IMR-90 (cell line): ENCODE data around the gene GPC6. TPM values are rescaled to one million over a fixed set of nuclear protein-coding genes. Genes with fewer than 3 reads are reported as not detected.

ENCODE experiments used
- ATAC-seq: fragments of 200-7000 bp; cut with Tn5 transposase; 2 replicates; pipeline ENCODE4 v1.9.1; 2020; ENCODE audit warnings: low read depth, mild to moderate bottlenecking, moderate library complexity
- BruUV-seq: library from RNA; stranded (reverse); fragments of 400-500 nt; replicated peaks from 2 replicates; lab custom pipeline; 2021; lab: Mats Ljungman, UMichigan
- CTCF ChIA-PET: fragments of 300-600 bp; formaldehyde crosslinking; extraction: SDS; loops from one replicate; lab custom pipeline; 2021; ENCODE audit warnings: antibody characterized with exemption; lab: Yijun Ruan, JAX
- POLR2A ChIA-PET: fragments of 300-600 bp; sonication (Branson Sonifier 250); formaldehyde crosslinking; loops from one replicate; lab custom pipeline; 2022; ENCODE audit warnings: antibody characterized with exemption; ENCODE audit not compliant: unreplicated experiment; lab: Charles Lee
- DNase-seq: peaks from one replicate; pipeline ENCODE4 v3.0.0; 2013
- H2AFZ ChIP-seq: replicated peaks from 2 replicates; pipeline ENCODE3; 2013; ENCODE audit warnings: low read length, mild to moderate bottlenecking; ENCODE audit not compliant: poor library complexity
- H2AK5ac ChIP-seq: 2 replicates; pipeline ENCODE4 v1.6.1; 2013; ENCODE audit warnings: low read depth, low read length, inconsistent platforms
- H2AK9ac ChIP-seq: replicated peaks from 2 replicates; pipeline ENCODE3; 2013; ENCODE audit warnings: mild to moderate bottlenecking, low read depth, low read length, moderate library complexity; ENCODE audit not compliant: poor library complexity
- H2BK120ac ChIP-seq: 2 replicates; pipeline ENCODE4 v1.6.1; 2013; ENCODE audit warnings: low read depth, low read length, inconsistent platforms
- H2BK15ac ChIP-seq: 3 replicates; pipeline ENCODE4 v1.6.1; 2013; ENCODE audit warnings: low read depth, low read length, inconsistent platforms
- H2BK20ac ChIP-seq: 2 replicates; pipeline ENCODE4 v1.6.1; 2013; ENCODE audit warnings: low read depth, mild to moderate bottlenecking, inconsistent platforms, low read length, moderate library complexity
- H2BK5ac ChIP-seq: 2 replicates; pipeline ENCODE4 v1.6.1; 2013; ENCODE audit warnings: mild to moderate bottlenecking, low read depth, low read length, inconsistent platforms; ENCODE audit not compliant: poor library complexity, severe bottlenecking
- H3K14ac ChIP-seq: replicated peaks from 2 replicates; pipeline ENCODE4 v1.6.1; 2013; ENCODE audit warnings: low read depth, low read length, inconsistent platforms
- H3K18ac ChIP-seq: 2 replicates; pipeline ENCODE4 v1.6.1; 2013; ENCODE audit warnings: low read depth, low read length, control low read depth
- H3K23ac ChIP-seq: 2 replicates; pipeline ENCODE4 v1.6.1; 2013; ENCODE audit warnings: low read depth, low read length, inconsistent platforms
- H3K27ac ChIP-seq: 2 replicates; pipeline ENCODE4 v1.5.1; 2013; ENCODE audit warnings: mild to moderate bottlenecking, control low read depth, low read length; ENCODE audit not compliant: insufficient read depth
- H3K27me3 ChIP-seq: 2 replicates; pipeline ENCODE4 v1.6.1; 2013; ENCODE audit warnings: low read length; ENCODE audit not compliant: control insufficient read depth, insufficient read depth
- H3K36me3 ChIP-seq: 2 replicates; pipeline ENCODE4 v1.6.1; 2013; ENCODE audit warnings: low read length, mixed read lengths; ENCODE audit not compliant: control insufficient read depth, insufficient read depth
- H3K4ac ChIP-seq: 2 replicates; pipeline ENCODE4 v1.6.1; 2013; ENCODE audit warnings: low read depth, low read length, inconsistent platforms
- H3K4me1 ChIP-seq: 2 replicates; pipeline ENCODE4 v1.6.1; 2013; ENCODE audit warnings: low read length, mixed read lengths; ENCODE audit not compliant: control insufficient read depth, insufficient read depth
- H3K4me2 ChIP-seq: 2 replicates; pipeline ENCODE4 v1.6.1; 2013; ENCODE audit warnings: low read depth, mild to moderate bottlenecking, control low read depth, low read length, moderate library complexity
- H3K4me3 ChIP-seq: 2 replicates; pipeline ENCODE4 v1.5.1; 2013; ENCODE audit warnings: low read depth, mild to moderate bottlenecking, control low read depth, low read length, moderate library complexity; ENCODE audit not compliant: insufficient read depth
- H3K56ac ChIP-seq: 2 replicates; pipeline ENCODE4 v1.6.1; 2013; ENCODE audit warnings: low read length, inconsistent platforms; ENCODE audit not compliant: insufficient read depth; ENCODE audit errors: extremely low read depth
- H3K79me1 ChIP-seq, 2 experiments: 2 replicates each; pipeline ENCODE4 v1.6.1; 2013; ENCODE audit warnings: low read length in 2 of 2, inconsistent platforms in 1 of 2, low read depth in 1 of 2
- H3K9ac ChIP-seq: 2 replicates; pipeline ENCODE4 v1.6.1; 2013; ENCODE audit warnings: low read depth, low read length, control low read depth
- H3K9me1 ChIP-seq: 2 replicates; pipeline ENCODE4 v1.6.1; 2013; ENCODE audit warnings: low read length, inconsistent platforms; ENCODE audit not compliant: insufficient read depth
- H3K9me3 ChIP-seq: 2 replicates; pipeline ENCODE4 v1.6.1; 2013; ENCODE audit warnings: low read length; ENCODE audit not compliant: control insufficient read depth, insufficient read depth
- H4K20me1 ChIP-seq: 2 replicates; pipeline ENCODE4 v1.6.1; 2013; ENCODE audit warnings: low read length, inconsistent platforms; ENCODE audit not compliant: insufficient read depth
- H4K5ac ChIP-seq: 2 replicates; pipeline ENCODE4 v1.6.1; 2013; ENCODE audit warnings: mild to moderate bottlenecking, low read depth, low read length, control low read depth
- H4K8ac ChIP-seq, 2 experiments: 2 replicates each; pipeline ENCODE4 v1.6.1; 2013; ENCODE audit warnings: low read depth in 2 of 2, low read length in 2 of 2, control low read depth in 1 of 2, inconsistent platforms in 1 of 2
- H4K91ac ChIP-seq: 2 replicates; pipeline ENCODE4 v1.6.1; 2013; ENCODE audit warnings: low read depth, low read length, inconsistent platforms; ENCODE audit not compliant: insufficient read depth
- BHLHE40 ChIP-seq: fragments of 150-350 bp; IDR thresholded peaks from 2 replicates; pipeline ENCODE4 v1.6.1; 2016; ENCODE audit warnings: mild to moderate bottlenecking, low read depth, low read length
- FOS ChIP-seq: fragments of 150-350 bp; IDR thresholded peaks from 2 replicates; pipeline ENCODE4 v1.6.1; 2016; ENCODE audit warnings: low read depth, low read length
- MAZ ChIP-seq: IDR thresholded peaks from 2 replicates; pipeline ENCODE4 v1.6.1; 2012; ENCODE audit warnings: low read depth, mild to moderate bottlenecking, low read length, improper control_type of control experiment, moderate library complexity, borderline replicate concordance
- NFE2L2 ChIP-seq: fragments of 150-350 bp; IDR thresholded peaks from 2 replicates; pipeline ENCODE4 v1.6.1; 2016; ENCODE audit warnings: low read depth, mild to moderate bottlenecking, low read length
- WGBS, 2 experiments: methylation state at CpG; one replicate each; pipeline versions ENCODE4 v1.1.5 to v1.1.7; 2013; ENCODE audit warnings: missing lambda C conversion rate in 2 of 2; ENCODE audit not compliant: insufficient read length in 1 of 2; ENCODE audit errors: extremely low coverage in 2 of 2; 5-methylcytosine and 5-hydroxymethylcytosine counted together
- dilution Hi-C: fragments of 300-500 bp; cut with HindIII; formaldehyde crosslinking; loops from one replicate; pipeline ENCODE4 v1.14.3; 2018; ENCODE audit warnings: low sequenced_read_pairs; ENCODE audit not compliant: unreplicated experiment
- in situ Hi-C: fragments of 300-500 bp; cut with MboI; formaldehyde crosslinking; loops from 3 replicates; pipeline ENCODE4 v1.14.3; 2019; ENCODE audit warnings: low sequenced_read_pairs, inconsistent platforms, mixed read lengths
- intact Hi-C: fragments of 100-400 bp; cut with micrococcal nuclease; formaldehyde crosslinking; loops from 2 replicates; pipeline ENCODE4 v1.10.0; 2022
- polyA plus RNA-seq, 3 experiments: library from polyadenylated mRNA; depleted of rRNA; stranded (reverse); fragments of >200 nt; gene quantifications; 2 replicates each; pipeline ENCODE4 v1.2.3, GENCODE V29; 2012; ENCODE audit warnings: low replicate concordance in 1 of 3
- total RNA-seq: library from RNA; depleted of rRNA; stranded (reverse); fragments of >200 nt; gene quantifications from 2 replicates; pipeline ENCODE4 v1.2.3, GENCODE V29; 2012

The GPC6 gene
- total and polyA plus RNA-seq, 2 of the 4 experiments (the other 2 are of a cell fraction) = 14.9 to 39.4 TPM

DNA sequence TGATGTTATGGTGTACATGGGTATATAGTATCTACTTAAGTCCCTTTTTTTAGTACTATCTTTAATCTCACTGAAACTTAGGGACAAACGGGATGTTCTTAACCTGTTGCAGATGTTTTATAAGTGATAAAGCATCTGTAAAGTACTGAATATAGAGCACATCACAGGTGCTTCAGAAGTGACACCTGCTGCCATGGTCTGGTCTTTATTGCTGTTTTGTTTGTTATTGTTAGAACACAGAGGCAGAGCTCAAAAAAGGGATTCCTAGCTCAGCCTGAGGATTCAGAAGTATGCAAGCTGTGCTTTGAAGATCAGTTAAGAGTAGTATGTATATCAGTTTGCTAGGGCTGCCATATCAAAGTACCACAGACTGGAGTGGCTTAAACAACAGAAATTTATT lies 1033.4 kb downstream of the GPC6 start:
- Histone ChIP-seq H3K27me3 (no peaks in the 10 kb centered on the region), H2BK15ac (no peak overlapping the region), H3K9me1 (no peaks in the 10 kb centered on the region), H3K56ac (no peak overlapping the region), H3K9ac (no peak overlapping the region), H3K23ac (no peak overlapping the region), H4K20me1 (no peaks in the 10 kb centered on the region), H3K18ac (no peak overlapping the region), H3K36me3 (no peaks in the 10 kb centered on the region), H3K4ac (no peak overlapping the region), H4K8ac (no peak overlapping the region), H3K4me3 (no peak overlapping the region), H3K9me3 (no peaks in the 10 kb centered on the region), H3K4me2 (no peak overlapping the region), H4K91ac (no peak overlapping the region), H3K27ac (no peak overlapping the region), H2BK120ac (no peak overlapping the region), H2BK20ac (no peak overlapping the region), H4K5ac (no peak overlapping the region), H2BK5ac (no peak overlapping the region), H3K14ac (no peak overlapping the region), H2AFZ (no peak overlapping the region), H2AK5ac (no peak overlapping the region), H2AK9ac (no peak overlapping the region), H3K4me1 (no peaks in the 10 kb centered on the region), H3K79me1 (no peaks in the 10 kb centered on the region)
- in situ Hi-C loops (no loop called here), intact Hi-C loops (no loop called here), dilution Hi-C loops (no loop called here)
- CTCF ChIA-PET = no interaction called here
- no peak for DNase-seq
- no CpG with 5 or more reads among the region's 1 CpG for WGBS, 2 experiments
- ATAC-seq = no peak
- POLR2A ChIA-PET = no interaction called here
- no TSS peak for BruUV-seq
- no peak for TF ChIP-seq FOS
- no peak for TF ChIP-seq BHLHE40
- TF ChIP-seq MAZ = no peak
- TF ChIP-seq NFE2L2 = no peak
